ENCODE measurements around the gene CTBP2.

DNA sequence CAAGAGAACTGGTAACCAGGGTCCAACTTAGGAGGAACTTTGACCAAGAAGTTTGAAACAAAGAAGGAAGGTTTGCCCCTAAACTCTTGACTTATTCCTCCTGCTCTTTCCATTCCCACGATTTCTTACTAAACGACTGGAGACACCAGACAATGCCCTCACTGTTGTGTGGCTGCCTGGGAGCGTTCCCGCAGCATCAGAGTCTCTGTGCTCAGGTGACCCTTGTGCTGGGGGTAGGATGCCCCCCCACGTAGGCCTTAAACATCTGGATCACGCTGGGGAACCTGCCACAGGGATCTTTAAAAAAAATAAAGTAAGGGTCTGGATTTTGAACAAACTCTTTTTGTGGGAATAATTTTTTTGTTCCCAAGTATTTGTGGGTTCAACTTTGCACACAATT lies 30.1 kb upstream of the CTBP2 start:
- no peak for TF ChIP-seq POLR2A (IDR thresholded peaks at IDR 0.05)
- TF ChIP-seq, protein P1, sequence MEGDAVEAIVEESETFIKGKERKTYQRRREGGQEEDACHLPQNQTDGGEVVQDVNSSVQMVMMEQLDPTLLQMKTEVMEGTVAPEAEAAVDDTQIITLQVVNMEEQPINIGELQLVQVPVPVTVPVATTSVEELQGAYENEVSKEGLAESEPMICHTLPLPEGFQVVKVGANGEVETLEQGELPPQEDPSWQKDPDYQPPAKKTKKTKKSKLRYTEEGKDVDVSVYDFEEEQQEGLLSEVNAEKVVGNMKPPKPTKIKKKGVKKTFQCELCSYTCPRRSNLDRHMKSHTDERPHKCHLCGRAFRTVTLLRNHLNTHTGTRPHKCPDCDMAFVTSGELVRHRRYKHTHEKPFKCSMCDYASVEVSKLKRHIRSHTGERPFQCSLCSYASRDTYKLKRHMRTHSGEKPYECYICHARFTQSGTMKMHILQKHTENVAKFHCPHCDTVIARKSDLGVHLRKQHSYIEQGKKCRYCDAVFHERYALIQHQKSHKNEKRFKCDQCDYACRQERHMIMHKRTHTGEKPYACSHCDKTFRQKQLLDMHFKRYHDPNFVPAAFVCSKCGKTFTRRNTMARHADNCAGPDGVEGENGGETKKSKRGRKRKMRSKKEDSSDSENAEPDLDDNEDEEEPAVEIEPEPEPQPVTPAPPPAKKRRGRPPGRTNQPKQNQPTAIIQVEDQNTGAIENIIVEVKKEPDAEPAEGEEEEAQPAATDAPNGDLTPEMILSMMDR (IDR thresholded peaks at IDR 0.05) = no peak
